HG02981 (cell line): ENCODE measurements around the gene RAB11FIP3.

ENCODE experiments used
- ATAC-seq: cut with Tn5 transposase; IDR thresholded peaks from one replicate; pipeline ENCODE4 v1.9.1; 2021; ENCODE audit warnings: mild to moderate bottlenecking, moderate library complexity; ENCODE audit not compliant: unreplicated experiment

RAB11FIP3 gene

GRCh38 chr16:528111-529011, 102.9 kb downstream of the RAB11FIP3 start:
- peak; percentile 9 for ATAC-seq

- ATAC-seq, result no peak
Measured at GRCh38 chr16:529012-529575, 103.6 kb downstream of the RAB11FIP3 start.

GRCh38 chr16:530111-530817, 104.8 kb downstream of the RAB11FIP3 start:
- ATAC-seq, result no peak

GRCh38 chr16:531494-532125, 106.2 kb downstream of the RAB11FIP3 start:
- no peak for ATAC-seq

GRCh38 chr16:533391-534123, 108.1 kb downstream of the RAB11FIP3 start:
- no peak for ATAC-seq

GRCh38 chr16:534135-534534, 108.7 kb downstream of the RAB11FIP3 start:
- no peak for ATAC-seq

GRCh38 chr16:534856-535445, 109.5 kb downstream of the RAB11FIP3 start:
- no peak for ATAC-seq

GRCh38 chr16:535446-536405, 110.3 kb downstream of the RAB11FIP3 start:
- no peak for ATAC-seq

GRCh38 chr16:536746-537145, 111.3 kb downstream of the RAB11FIP3 start:
- no peak for ATAC-seq

- ATAC-seq, result no peak
Measured at GRCh38 chr16:537415-538335, 112.2 kb downstream of the RAB11FIP3 start.

- ATAC-seq, result no peak
Measured at GRCh38 chr16:539901-540530, 114.6 kb downstream of the RAB11FIP3 start.

- no peak for ATAC-seq
Measured at GRCh38 chr16:540645-541340, 115.3 kb downstream of the RAB11FIP3 start.

- no peak for ATAC-seq
Measured at GRCh38 chr16:543301-544164, 118.1 kb downstream of the RAB11FIP3 start.

GRCh38 chr16:544517-544916, 119.1 kb downstream of the RAB11FIP3 start:
- no peak for ATAC-seq

GRCh38 chr16:546909-547770, 121.7 kb downstream of the RAB11FIP3 start:
- no peak for ATAC-seq
